ENCODE results near the gene ST7. TPM values are rescaled to one million over a fixed set of nuclear protein-coding genes. Genes with fewer than 3 reads are reported as not detected.

ST7 gene
- total and polyA plus RNA-seq, 2 of the 8 experiments (the other 6 are each of a cell fraction or from before 2014, with no cell fraction given), result 16.3 to 18.0 TPM

DNA sequence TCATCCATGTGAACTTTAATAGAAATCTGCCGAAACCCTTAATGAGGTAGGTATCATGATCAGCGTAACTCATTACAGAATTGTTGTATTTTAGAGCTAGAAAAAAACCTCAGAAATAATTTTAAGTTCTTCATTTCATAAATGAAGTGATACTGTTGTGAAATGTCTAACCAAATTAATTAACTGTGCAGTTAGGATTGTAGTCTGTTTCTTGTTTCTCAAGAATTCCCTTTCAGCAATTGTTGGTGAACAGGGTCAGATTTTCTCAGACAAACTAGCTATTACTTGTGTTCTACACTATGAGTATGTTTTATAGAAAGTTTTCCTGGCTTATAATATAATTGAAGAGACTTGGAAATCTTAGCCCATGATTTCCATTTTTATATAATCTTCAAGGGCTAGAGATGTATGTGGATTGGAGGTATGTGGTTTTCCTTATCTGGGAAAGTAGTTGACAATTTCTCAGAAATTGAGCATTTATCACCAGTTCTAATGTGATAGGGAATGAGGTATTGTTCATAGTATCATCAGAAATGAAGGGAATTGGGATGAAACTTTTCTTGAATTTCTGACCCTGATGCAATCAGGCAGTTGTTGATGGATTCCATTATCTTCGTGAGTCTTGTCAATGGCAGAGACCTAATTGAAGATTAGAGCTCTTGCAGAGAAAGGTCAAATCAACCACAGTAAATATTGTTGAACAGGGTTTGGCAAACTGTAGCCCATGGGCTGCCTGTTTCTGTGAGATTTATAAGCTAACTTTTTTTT lies 55.0 kb downstream of the ST7 start:
- Histone ChIP-seq H3K27me3 (replicated peaks in 1 of 4; ENCODE audit: control insufficient read depth in 3 of 4, extremely low read depth in 1 of 4, insufficient read depth in 3 of 4, low read length in 3 of 4) (no peaks in the 10 kb centered on the region), H4K8ac (ENCODE audit: extremely low read depth, insufficient read depth, low read length) (no peak overlapping the region), H3K56ac (replicated peaks; ENCODE audit: insufficient read length, low read depth, low read length) (no peak overlapping the region), H3K9me3 (ENCODE audit: insufficient read depth in 2 of 2, low read depth in 1 of 2, low read length in 1 of 2) (no peaks in the 10 kb centered on the region), H3K23ac (ENCODE audit: insufficient read length) (no peak overlapping the region), H3K4me3 (ENCODE audit: extremely low read depth in 1 of 4, insufficient read depth in 2 of 4, low read depth in 3 of 4, low read length in 4 of 4) (no peak overlapping the region), H4K20me1 (replicated peaks in 1 of 2; ENCODE audit: control insufficient read depth in 1 of 2, insufficient read depth in 2 of 2, low read length in 2 of 2) (no peaks in the 10 kb centered on the region), H3K27ac (ENCODE audit: low read depth, low read length) (no peak overlapping the region), H3K4me1 (replicated peaks in 1 of 4; ENCODE audit: control insufficient read depth in 3 of 4, insufficient read depth in 4 of 4, low read length in 3 of 4) (no peaks in the 10 kb centered on the region), H4K5ac (ENCODE audit: insufficient read length, low read depth, low read length) (no peak overlapping the region), H3K4me2 (ENCODE audit: insufficient read depth in 1 of 2, low read depth in 2 of 2, low read length in 2 of 2) (no peak overlapping the region), H3K79me2 (ENCODE audit: control insufficient read depth in 1 of 2, insufficient read depth in 2 of 2, low read length in 2 of 2) (0 out of 4 replicates have a peak, but pooled peaks cover 0 to 4% of the 10 kb centered on the region in 2 experiments), H3K4ac (replicated peaks; ENCODE audit: insufficient read length, low read depth, low read length) (no peak overlapping the region), H4K91ac (replicated peaks; ENCODE audit: insufficient read length, low read length) (no peak overlapping the region), H2BK15ac (ENCODE audit: low read length) (no peak overlapping the region), H2BK5ac (ENCODE audit: low read depth, low read length) (no peak overlapping the region), H3K9ac (replicated peaks in 1 of 4; ENCODE audit: extremely low read depth in 1 of 4, low read depth in 3 of 4, low read length in 3 of 4) (no peak overlapping the region), H3K23me2 (ENCODE audit: low read depth, low read length) (no peaks in the 10 kb centered on the region), H3K36me3 (ENCODE audit: control insufficient read depth in 2 of 4, insufficient read depth in 4 of 4, low read length in 3 of 4) (no peaks in the 10 kb centered on the region), H3K14ac (ENCODE audit: insufficient read length) (no peak overlapping the region), H2AFZ (ENCODE audit: low read length) (no peak overlapping the region), H2BK12ac (ENCODE audit: low read depth, low read length) (no peak overlapping the region), H2BK20ac (ENCODE audit: low read length) (no peak overlapping the region), H3K79me1 (ENCODE audit: low read depth, low read length) (no peaks in the 10 kb centered on the region), H2AK5ac (ENCODE audit: low read depth, low read length) (no peak overlapping the region), H3K18ac (ENCODE audit: extremely low read depth, low read length) (no peak overlapping the region), H2BK120ac (replicated peaks; ENCODE audit: low read depth, low read length) (no peak overlapping the region)
- ChIA-PET CTCF (ENCODE audit: partially characterized antibody) (interaction anchor here (0.6 to 3.4 kb wide), 9 partner anchors 13 to 1120 kb away, joined by 3 to 20 read pairs (median 3); no protein-coding TSS in a partner anchor), POLR2A (ENCODE audit: partially characterized antibody) (no interaction called here)
- WGBS, 2 experiments (ENCODE audit: extremely low coverage in 1 of 2, insufficient coverage in 1 of 2, insufficient read length in 1 of 2, insufficient replicate concordance in 2 of 2, low coverage in 1 of 2, low lambda C conversion rate in 2 of 2, missing lambda C conversion rate in 1 of 2), result 88% methylated on average over 3 of the region's 3 CpGs; no CpG with 5 or more reads in 1 of the 2 experiments
- TF ChIP-seq RBBP5 (IDR thresholded peaks at IDR 0.05; ENCODE audit: borderline replicate concordance, low read depth, low read length) (no peak), ASH2L (IDR thresholded peaks at IDR 0.05; ENCODE audit: low read length) (no peak), SAP30 (IDR thresholded peaks at IDR 0.05; ENCODE audit: insufficient read depth, insufficient replicate concordance, low read length) (no peak), GTF2F1 (IDR thresholded peaks at IDR 0.05; ENCODE audit: borderline replicate concordance, low read depth, low read length) (no peak)
- FAIRE-seq (no peak), DNase-seq (ENCODE audit: low read depth in 1 of 2, low spot score in 2 of 2) (no peak)

All from H1 (cell line).